Mesenteric fat pad (tissue), 1 donor: ENCODE data around the gene ARF3. TPM values are rescaled to one million over a fixed set of nuclear protein-coding genes. Genes with fewer than 3 reads are reported as not detected.

ENCODE experiments used
- DNase-seq: peaks from one replicate; pipeline ENCODE4 v3.0.0-alpha.2; 2020; ENCODE audit warnings: low spot score
- long read RNA-seq: library from polyadenylated mRNA; unstranded; transcript quantifications from one replicate; pipeline ENCODE4 v2.0.0, GENCODE V29; 2020
- total RNA-seq: library from RNA; stranded (reverse); fragmentation: NEBNext Ultra II Directional; extraction: Animal tissue kit (Norgen Biotek cat#: 25700); gene quantifications from one replicate; pipeline ENCODE4 v1.2.1, GENCODE V29; 2021
- donor health status: DM: yes; HTN: yes; CAD: no.

ARF3 gene
- 149 TPM for total RNA-seq
- long read RNA-seq, full-length matches to known transcripts, result 45 of 86 reads
- long read RNA-seq, partial matches to known transcripts, result 1 of 86 reads
- long read RNA-seq, other reads (novel, unspliced or antisense), result 40 of 86 reads

DNA sequence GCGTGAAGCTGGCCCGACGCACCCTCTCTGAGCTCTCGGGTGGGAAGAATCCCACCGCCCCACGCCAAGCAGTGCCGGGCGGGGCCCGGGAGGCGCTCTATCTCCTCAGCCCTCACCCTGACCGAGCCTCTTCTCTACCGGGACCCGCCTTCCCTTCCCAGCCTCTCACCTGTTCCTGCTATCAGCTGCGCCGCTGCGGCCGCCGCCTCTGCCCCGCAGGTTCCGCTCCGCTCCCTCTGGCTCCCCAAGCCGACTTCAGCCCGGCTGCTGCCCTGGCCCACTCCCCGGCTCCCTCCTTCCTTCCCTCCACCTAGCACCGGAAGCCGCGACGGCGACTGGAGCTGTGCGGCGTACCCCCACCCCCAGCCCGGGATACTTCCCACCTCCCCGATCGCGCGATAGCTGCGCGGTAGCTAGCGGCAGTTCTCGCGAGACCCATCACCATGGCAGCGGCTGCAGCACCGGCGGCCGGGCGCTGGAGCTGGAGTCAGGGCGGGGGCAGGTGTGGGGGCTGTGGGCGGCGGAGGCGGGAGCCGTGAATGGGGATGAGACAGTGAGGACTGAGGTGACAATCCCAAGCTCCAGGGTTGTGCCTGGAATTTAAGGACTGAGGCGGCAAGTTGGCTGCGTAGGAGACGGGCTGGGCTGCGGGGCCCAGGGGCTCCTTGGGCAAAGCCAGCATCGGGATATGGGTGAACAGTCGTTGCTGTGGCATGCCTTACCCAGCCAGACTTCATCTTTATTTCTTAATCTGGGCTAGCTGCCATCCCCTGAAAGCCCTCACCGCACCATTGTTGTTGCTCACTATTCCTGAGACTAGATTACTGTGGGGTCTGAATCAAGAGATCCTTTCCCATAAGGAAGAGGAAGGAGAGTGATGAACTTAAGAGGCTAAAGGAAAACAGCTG lies at the start of gene ARF3:
Gene ARF3 (minus strand): TSS at position 347 of the 908 bp plus-strand sequence. CDS start 16,392 bp downstream, outside the sequence.
- DNase-seq, result peak; percentile 97

DNA sequence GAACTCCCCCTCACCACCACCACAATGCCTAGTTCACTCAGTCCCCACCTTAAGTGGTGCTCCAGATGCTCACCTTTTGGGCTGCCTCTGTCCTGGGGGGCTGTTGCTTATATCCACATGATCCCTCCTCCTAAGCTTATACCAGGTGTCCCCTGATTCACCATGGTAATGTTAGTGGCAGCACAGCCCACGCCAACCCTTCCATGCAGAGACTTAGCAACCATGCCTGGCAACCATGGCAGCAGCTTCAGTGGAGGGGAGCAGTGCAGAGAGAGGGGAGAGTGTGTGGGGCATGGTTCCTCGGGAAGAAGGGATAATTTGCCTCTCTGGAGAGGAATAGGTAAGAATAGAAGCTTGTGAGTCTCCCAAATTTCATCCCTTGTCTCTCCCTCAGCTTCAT lies 43.1 kb upstream of the ARF3 start:
- no peak for DNase-seq

DNA sequence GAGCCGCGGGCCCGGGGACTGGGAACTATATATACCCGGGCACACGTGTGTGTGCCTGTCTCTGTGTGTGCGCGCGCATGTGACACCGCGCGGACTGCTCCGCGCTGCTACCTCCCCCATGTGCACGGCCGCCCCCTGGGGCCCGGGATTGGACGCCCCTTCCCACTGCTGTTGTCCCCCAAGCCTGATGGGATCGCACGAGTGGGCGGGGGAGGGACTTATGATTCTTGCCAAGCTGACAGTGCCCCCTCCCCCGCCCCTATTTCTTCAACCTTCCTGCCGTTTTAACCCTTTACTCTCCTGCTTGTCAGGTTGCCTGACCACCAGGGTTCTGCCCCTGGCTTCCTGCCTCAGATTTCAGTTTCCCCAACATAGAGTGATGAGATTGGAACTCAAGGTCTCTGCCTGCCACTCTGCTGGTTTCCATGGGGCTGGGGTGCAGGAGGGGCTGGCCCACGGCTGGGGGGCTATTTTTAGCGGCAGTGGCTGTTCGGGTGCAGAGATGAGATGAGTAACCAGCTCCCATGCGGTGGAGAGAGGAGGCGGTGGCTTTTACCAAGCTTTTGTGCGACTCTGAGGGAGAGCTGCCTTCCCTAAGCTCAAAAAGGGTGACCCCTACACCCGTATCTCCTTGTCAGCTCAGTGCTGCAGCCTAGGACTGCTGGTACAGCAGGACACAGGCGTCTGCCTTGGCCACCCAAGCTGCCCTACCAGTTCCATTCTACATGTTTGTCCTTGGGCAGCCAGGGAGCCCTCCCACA lies 42.3 kb upstream of the ARF3 start, which contains the start of gene DDN:
Gene DDN (minus strand): TSS at position 5 of the 761 bp plus-strand sequence. CDS start 88 bp downstream, outside the sequence.
- no peak for DNase-seq

GRCh38 chr12:48998497-48999353 lies 41.4 kb upstream of the ARF3 start:
- DNase-seq, result no peak

DNA sequence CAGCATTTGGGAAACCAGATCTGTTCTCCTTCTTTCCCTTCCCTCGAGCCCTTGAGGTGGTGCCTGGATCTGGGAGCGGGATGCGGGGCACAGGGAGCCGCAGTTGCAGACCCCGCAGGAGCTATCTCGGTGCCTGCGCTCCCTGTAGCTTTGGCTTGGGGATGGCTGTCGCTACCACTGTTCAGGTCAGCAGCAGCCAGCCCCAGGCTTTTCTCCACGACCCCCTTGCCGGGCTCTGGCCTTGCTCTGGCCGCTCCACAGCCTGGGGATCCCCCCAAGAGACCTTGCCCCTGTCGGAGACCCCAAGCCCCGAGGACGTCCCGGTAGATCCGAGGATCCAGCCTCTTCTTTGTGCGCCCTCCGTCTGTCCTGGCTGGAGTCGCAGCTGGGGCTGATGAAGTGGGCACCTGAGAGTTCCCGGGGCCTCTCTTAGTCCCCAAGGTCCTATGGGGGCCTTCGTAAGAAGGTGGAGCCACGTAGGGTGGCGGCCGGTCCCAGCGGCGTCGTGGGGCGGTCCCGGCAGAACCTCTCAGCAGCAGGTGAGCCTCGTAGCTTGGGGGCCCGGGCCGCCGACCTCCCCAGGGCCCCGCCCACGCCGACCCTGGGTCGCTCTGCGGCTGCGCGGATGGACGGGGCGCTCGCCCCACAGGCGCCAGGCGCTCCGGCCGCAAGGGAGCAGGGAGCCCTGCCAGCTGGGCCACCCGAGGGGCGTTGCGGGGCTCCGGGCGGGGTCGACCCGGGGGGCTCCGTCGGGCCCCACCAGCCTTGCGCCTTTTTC lies 40.6 kb upstream of the ARF3 start:
- no peak for DNase-seq

GRCh38 chr12:48996794-48997718 lies 39.8 kb upstream of the ARF3 start:
- DNase-seq, result peak; percentile 92

GRCh38 chr12:48995086-48995879 lies 38.0 kb upstream of the ARF3 start:
- DNase-seq, result no peak

DNA sequence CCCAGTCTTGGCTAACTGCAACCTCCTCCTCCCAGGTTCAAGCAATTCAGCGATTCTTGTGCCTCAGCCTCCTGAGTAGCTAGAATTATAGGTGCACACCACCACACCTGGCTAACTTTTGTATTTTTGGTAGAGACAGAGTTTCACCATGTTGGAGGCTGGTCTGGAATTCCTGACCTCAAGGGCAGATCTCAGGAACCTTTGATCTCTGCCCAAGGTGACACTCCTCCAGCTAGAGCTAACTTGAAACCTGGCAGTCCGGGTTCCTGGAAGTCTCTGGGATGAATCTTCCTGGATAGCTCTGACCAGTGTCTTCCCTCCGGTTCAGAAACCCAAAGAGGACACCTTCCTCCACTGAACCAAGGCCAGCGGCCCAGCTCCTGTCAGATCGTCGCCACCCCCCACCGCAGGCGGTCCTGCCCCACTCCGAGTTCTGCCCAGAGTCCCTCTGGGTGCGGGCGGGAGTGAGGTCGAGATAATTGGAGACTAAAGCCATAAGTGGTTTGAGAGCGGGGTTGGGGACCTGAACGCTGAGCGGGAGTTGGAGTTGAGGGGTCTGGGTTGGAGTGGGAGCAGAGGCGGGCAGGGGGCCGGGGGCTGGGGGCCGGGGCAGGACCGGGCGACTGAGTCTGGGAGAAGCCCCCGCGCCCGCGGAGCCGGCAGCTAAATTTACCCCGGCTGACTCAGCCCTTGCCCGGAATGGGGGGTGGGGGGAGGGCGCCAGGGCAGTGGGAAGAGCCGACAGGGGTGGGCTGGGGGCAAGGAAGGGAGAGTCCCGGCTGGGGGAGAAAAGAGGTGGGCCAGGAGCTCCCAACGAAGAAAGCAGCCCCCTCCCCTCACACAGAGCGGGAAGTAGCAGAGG lies 37.2 kb upstream of the ARF3 start:
- DNase-seq, result no peak

DNA sequence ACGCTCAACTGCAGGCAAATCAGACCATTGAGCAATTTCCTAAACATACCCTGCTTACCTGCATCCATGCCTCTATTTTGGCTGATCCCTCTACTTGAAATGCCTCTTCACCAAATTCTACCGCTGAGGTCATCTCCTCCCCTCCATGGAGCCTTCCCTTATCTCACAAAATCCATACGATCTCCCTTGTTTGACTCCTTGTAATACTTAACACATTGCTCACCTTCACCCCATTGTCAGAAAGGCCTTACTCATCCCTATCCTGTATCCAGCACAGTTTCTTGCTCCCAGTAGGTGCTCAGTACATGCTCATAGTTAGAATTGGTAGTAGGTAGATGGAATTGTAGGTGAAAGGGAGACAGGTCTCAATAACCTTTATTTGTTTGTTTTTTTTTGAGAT lies 36.5 kb upstream of the ARF3 start:
- DNase-seq, result no peak

DNA sequence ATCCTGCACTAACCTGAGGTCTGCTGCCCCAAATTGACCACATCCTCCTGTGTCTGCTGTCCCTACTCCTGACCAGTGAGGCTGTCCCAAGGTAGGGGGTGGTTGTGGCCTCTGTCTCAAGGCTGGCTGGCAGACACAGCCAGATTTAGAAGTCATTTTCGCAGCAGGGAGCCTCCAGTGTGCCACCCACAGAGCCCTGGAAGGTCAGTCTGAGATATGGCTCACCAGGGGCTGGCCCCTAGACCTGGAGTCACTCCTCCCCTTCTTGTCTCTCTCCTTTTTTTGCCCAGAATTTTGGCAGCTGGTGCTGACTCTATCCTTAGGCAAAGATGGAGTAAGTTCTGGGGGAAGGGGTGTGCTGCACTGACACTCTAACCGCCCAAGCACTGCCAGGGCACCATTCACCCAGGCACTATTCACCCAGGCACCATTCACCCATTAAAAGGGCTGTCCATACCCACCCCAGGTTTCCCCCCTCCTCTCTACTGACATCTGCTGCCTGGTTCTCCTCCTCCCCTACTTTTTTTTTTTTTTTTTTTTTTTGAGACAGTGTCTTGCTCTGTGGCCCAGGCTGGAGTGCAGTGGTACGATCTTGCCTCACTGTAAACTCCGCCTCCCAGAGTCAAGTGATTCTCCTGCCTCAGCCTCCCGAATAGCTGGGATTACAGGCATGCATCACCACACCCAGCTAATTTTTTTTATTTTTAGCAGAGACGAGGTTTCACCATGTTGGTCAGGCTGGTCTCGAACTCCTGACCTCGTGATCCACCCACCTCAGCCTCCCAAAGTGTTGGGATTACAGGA lies 34.2 kb upstream of the ARF3 start:
- DNase-seq, result no peak

DNA sequence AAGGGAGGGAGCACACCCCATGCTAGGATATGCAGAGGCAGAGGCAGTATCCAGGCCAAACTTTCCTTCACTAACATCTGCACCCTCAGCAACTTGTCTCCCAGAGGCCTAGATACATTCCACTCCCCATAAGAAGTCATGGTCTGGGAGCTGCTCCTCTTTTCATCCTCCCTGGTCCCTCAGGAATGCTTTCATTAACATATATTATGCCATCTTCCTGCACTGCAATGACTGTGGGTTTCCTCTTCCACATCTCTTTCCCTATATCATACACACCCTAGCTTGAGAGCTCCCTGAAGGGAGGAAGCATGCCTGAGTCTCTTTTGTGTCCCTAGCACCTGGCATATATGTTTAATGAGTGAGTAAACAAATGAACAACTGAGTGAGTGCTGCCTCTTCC lies 33.3 kb upstream of the ARF3 start:
- no peak for DNase-seq

DNA sequence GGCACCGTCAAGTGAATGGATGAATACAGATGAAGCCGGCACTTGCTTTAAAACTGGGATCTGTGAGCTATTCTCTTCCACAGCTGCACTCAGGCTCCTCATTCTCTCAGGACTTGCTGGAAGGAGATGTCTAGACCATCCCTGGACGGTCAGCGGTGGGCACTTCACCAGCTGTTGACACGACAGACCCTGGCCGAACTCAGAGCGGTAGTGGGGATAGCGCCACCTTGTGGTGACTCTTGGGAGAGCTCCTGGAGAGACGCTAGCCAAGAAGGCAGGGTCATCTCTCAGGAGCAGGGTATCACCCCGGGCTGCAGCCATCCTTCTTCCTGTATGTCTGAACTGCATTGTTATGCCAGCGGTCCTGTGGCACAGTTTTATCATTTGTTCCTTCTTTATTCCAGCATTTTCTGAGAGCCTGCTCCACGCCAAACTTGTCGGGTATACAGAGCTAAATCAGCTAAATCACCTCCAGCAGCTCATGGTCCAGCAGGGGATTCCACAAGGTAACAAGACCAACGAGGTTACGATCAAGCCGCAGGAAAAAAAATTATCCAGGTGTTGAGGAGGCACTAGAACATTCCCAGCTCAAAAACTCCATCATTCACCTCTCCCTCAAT lies 30.9 kb upstream of the ARF3 start:
- no peak for DNase-seq

DNA sequence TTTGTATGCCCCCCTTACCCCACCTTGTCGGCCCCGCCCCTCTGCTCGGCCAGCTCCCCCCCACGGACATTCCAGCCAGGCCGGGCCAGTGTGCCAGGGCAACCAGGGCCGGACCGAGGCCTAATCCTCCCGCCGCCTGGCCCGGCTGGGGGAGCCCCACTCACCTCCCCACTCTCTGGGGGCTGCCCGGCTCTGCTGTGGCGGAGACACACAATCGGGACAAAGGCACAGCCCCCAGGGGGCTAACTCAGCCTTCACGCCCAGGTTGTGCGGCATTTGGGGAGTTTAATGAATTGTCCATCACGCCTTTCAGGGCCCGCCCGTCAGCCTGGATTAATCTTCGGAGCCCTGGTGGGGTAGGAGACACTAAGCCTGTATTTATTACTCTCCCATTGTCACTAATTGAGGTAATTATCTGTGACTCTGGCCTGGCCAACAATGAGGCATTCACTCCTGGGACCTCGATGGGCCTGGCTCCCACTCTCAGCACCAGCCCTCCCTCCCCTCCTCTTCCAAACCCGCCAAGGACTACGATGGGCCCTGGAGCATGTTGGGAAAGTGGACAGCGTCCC lies 29.5 kb upstream of the ARF3 start:
- DNase-seq, result no peak

- DNase-seq, result no peak
These were observed 28.6 kb upstream of the ARF3 start for GRCh38 chr12:48985901-48986300.

GRCh38 chr12:48985475-48985897 lies 28.2 kb upstream of the ARF3 start:
- no peak for DNase-seq
